Measurements from ENCODE around the gene F3. TPM values are rescaled to one million over a fixed set of nuclear protein-coding genes. Genes with fewer than 3 reads are reported as not detected.
A peak's percentile ranks its signal among the peaks of the same experiment; 100 is the strongest.

F3 gene
- total RNA-seq, 1 experiment from 2014 or later, result 8.0 TPM

DNA sequence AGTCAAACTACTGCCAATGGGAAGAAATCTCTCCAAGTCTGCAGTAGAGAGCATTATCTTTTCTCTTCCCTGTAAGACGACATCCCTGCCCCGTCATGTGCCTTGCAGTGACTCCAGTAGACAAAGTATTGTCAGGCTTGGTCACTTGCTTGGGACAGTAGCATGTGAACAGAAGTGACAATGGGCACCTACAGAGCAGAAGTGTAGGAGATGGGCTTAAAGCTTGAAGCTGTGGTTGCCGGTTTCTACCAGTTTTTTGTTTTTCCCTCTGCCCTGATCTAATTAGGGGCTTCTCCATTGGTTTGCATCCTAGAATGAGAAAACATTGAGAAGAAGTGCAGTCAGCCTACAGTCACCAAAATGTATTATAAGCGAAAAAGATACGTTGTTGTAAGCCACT lies 12.7 kb downstream of the F3 start:
- Histone ChIP-seq H3K9me3 (ENCODE audit: low read length) (no peaks in the 10 kb centered on the region), H3K9ac (ENCODE audit: low read length) (no peak overlapping the region), H3K27ac (ENCODE audit: low read length) (no peak overlapping the region), H3K9me2 (replicated peaks; ENCODE audit: low read length) (no peaks in the 10 kb centered on the region), H3K4me1 (ENCODE audit: insufficient read depth, low read length) (peaks cover 8% of the 10 kb centered on the region; the same call in 1 of the 2 replicates), H4K20me1 (ENCODE audit: low read length) (no peaks in the 10 kb centered on the region), H3F3A (ENCODE audit: low read length, unreplicated experiment) (no peaks in the 10 kb centered on the region), H3K4me3 (ENCODE audit: low read length) (no peak overlapping the region), H3K36me3 (ENCODE audit: low read depth, low read length) (no peaks in the 10 kb centered on the region), H3K4me2 (ENCODE audit: low read length) (no peak overlapping the region), H3K79me2 (ENCODE audit: low read length) (no peaks in the 10 kb centered on the region), H2AFZ (ENCODE audit: low read length) (no peak overlapping the region), H3K27me3 (ENCODE audit: low read length) (no peaks in the 10 kb centered on the region)
- TF ChIP-seq, protein P1, sequence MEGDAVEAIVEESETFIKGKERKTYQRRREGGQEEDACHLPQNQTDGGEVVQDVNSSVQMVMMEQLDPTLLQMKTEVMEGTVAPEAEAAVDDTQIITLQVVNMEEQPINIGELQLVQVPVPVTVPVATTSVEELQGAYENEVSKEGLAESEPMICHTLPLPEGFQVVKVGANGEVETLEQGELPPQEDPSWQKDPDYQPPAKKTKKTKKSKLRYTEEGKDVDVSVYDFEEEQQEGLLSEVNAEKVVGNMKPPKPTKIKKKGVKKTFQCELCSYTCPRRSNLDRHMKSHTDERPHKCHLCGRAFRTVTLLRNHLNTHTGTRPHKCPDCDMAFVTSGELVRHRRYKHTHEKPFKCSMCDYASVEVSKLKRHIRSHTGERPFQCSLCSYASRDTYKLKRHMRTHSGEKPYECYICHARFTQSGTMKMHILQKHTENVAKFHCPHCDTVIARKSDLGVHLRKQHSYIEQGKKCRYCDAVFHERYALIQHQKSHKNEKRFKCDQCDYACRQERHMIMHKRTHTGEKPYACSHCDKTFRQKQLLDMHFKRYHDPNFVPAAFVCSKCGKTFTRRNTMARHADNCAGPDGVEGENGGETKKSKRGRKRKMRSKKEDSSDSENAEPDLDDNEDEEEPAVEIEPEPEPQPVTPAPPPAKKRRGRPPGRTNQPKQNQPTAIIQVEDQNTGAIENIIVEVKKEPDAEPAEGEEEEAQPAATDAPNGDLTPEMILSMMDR (conservative IDR thresholded peaks at IDR 0.05; ENCODE audit: low read depth, low read length), result no peak
- TF ChIP-seq EZH2 (IDR thresholded peaks at IDR 0.05; ENCODE audit: low read length, unreplicated experiment), result no peak
- TF ChIP-seq EZH2phosphoT487 (IDR thresholded peaks at IDR 0.05; ENCODE audit: borderline replicate concordance, low read length), result no peak
- no TSS peak for BruUV-seq (replicated peaks)
- no peak for DNase-seq
- POLR2A ChIA-PET (ENCODE audit: unreplicated experiment), result no interaction called here
- no peak for ATAC-seq
- CTCF ChIA-PET, result no interaction called here
- intact Hi-C loops (cut with micrococcal nuclease), result no loop called here

DNA sequence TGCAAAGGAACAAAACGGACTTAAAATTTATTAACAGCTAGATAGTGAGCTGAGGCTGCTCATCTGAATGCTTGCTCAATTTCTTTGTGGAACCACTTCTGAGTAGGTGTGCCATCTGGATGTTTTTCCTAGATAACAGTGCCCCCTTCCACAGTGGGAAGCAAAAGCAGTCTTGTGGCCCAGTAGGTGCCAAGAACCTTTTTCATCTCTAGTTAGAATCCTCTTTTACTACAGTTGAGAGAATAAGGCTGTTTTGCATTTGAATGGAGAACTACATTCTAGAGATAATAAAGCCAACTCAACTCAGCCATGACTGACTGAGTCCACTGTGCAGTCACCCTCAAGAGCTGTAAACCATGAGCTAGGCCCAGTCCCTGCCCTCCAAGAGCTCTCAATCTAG lies 13.3 kb downstream of the F3 start:
- H3K36me3 ChIP-seq (ENCODE audit: low read depth, low read length), result no peaks in the 10 kb centered on the region
- H3K4me3 ChIP-seq (ENCODE audit: low read length), result no peak overlapping the region
- TF ChIP-seq, protein P1 (conservative IDR thresholded peaks at IDR 0.05; ENCODE audit: low read depth, low read length), result 0 out of 2 replicates have a peak, but pooled peaks have one; percentile 12
- TF ChIP-seq EZH2 (IDR thresholded peaks at IDR 0.05; ENCODE audit: low read length, unreplicated experiment) (no peak), EZH2phosphoT487 (IDR thresholded peaks at IDR 0.05; ENCODE audit: borderline replicate concordance, low read length) (no peak)
- POLR2A ChIA-PET (ENCODE audit: unreplicated experiment), result no interaction called here
- DNase-seq (no peak), ATAC-seq (no peak)
- no peak overlapping the region for H2AFZ ChIP-seq (ENCODE audit: low read length)
- no peaks in the 10 kb centered on the region for H3K9me3 ChIP-seq (ENCODE audit: low read length)
- no TSS peak for BruUV-seq (replicated peaks)
- no peaks in the 10 kb centered on the region for H3K9me2 ChIP-seq (replicated peaks; ENCODE audit: low read length)
- no peaks in the 10 kb centered on the region for H4K20me1 ChIP-seq (ENCODE audit: low read length)
- no peak overlapping the region for H3K27ac ChIP-seq (ENCODE audit: low read length)
- H3K27me3 ChIP-seq (ENCODE audit: low read length), result no peaks in the 10 kb centered on the region
- CTCF ChIA-PET, result no interaction called here
- H3K4me2 ChIP-seq (ENCODE audit: low read length), result no peak overlapping the region
- intact Hi-C loops (cut with micrococcal nuclease), result no loop called here
- H3K4me1 ChIP-seq (ENCODE audit: insufficient read depth, low read length), result peaks cover 8% of the 10 kb centered on the region; the same call in 1 of the 2 replicates
- H3F3A ChIP-seq (ENCODE audit: low read length, unreplicated experiment), result no peaks in the 10 kb centered on the region
- no peaks in the 10 kb centered on the region for H3K79me2 ChIP-seq (ENCODE audit: low read length)
- no peak overlapping the region for H3K9ac ChIP-seq (ENCODE audit: low read length)

DNA sequence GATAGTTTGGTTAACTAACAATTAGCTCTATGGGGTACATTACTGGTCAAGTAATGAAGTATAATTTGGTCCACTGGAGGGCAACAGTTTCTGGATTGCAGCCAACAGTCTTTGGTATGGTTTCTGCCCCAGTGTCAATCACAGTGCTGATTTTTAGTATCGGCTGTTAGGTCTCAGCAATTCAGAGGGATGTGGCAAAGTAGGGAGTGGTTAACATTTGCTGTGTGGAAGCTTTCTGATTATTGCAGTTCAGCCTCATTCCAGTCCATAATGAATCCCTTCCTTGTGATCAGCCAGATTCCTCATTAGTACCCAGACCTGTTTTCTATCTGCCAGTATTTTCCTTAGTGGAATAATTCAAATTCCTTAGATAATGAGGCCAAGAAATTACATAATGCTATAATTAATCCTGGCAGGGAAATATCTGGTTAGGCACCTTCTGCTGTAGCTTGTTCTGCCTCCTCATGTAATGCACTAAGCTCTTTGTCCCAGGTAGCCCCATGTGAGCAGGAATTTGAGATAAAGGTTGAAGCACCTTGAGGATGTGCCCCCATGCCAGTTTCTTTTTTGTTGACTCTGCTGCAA lies 14.0 kb downstream of the F3 start:
- intact Hi-C loops (cut with micrococcal nuclease), result no loop called here
- Histone ChIP-seq H4K20me1 (ENCODE audit: low read length) (no peaks in the 10 kb centered on the region), H3K27me3 (ENCODE audit: low read length) (no peaks in the 10 kb centered on the region), H3K9me2 (replicated peaks; ENCODE audit: low read length) (no peaks in the 10 kb centered on the region), H3F3A (ENCODE audit: low read length, unreplicated experiment) (no peaks in the 10 kb centered on the region), H3K9ac (ENCODE audit: low read length) (no peak overlapping the region), H2AFZ (ENCODE audit: low read length) (no peak overlapping the region), H3K9me3 (ENCODE audit: low read length) (no peaks in the 10 kb centered on the region), H3K36me3 (ENCODE audit: low read depth, low read length) (no peaks in the 10 kb centered on the region), H3K79me2 (ENCODE audit: low read length) (no peaks in the 10 kb centered on the region), H3K4me3 (ENCODE audit: low read length) (no peak overlapping the region), H3K4me1 (ENCODE audit: insufficient read depth, low read length) (peaks cover 8% of the 10 kb centered on the region; the same call in 1 of the 2 replicates), H3K4me2 (ENCODE audit: low read length) (no peak overlapping the region), H3K27ac (ENCODE audit: low read length) (no peak overlapping the region)
- TF ChIP-seq, protein P1 (conservative IDR thresholded peaks at IDR 0.05; ENCODE audit: low read depth, low read length), result peak; percentile 26; the same call in 1 of the 2 replicates
- no peak for TF ChIP-seq EZH2 (IDR thresholded peaks at IDR 0.05; ENCODE audit: low read length, unreplicated experiment)
- no peak for ATAC-seq
- ChIA-PET POLR2A (ENCODE audit: unreplicated experiment) (no interaction called here), CTCF (no interaction called here)
- no TSS peak for BruUV-seq (replicated peaks)
- DNase-seq, result peak; percentile 44

Measured in PC-3 (cell line).